NB4 (cell line): ENCODE measurements around the gene TMCC3.

Source experiments
- CTCF ChIP-seq: IDR thresholded peaks from one replicate; pipeline ENCODE4 v1.5.1; 2012; ENCODE audit warnings: low read depth, low read length
- MYC ChIP-seq: IDR thresholded peaks from 2 replicates; pipeline ENCODE4 v1.6.1; 2011; ENCODE audit warnings: low read depth, low read length
- POLR2A ChIP-seq: IDR thresholded peaks from 2 replicates; pipeline ENCODE4 v1.6.1; 2011; ENCODE audit warnings: mild to moderate bottlenecking; ENCODE audit not compliant: insufficient read length; ENCODE audit errors: extremely low read depth
- TF ChIP-seq, protein P1 (sequence below): IDR thresholded peaks from 2 replicates; pipeline ENCODE4 v1.6.1; 2011; ENCODE audit warnings: low read depth, low read length

- TF ChIP-seq CTCF (no peak), MYC (no peak), POLR2A (no peak)
- TF ChIP-seq, protein P1, sequence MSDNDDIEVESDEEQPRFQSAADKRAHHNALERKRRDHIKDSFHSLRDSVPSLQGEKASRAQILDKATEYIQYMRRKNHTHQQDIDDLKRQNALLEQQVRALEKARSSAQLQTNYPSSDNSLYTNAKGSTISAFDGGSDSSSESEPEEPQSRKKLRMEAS: no peak
Observed at GRCh38 chr12:94689646-94690036, 39.3 kb upstream of the TMCC3 start.
